ENCODE measurements around the gene GAMT. TPM values are rescaled to one million over a fixed set of nuclear protein-coding genes. Genes with fewer than 3 reads are reported as not detected.
"Not testable (repeated sequence)": the region's sequence is repeated elsewhere in the genome, so short reads cannot be mapped to it uniquely, and the experiment has no call there.

GAMT gene
- total RNA-seq, 1 donor = 23.3 TPM

GRCh38 chr19:1445932-1446712, 44.8 kb upstream of the GAMT start:
- DNase-seq (ENCODE audit: low read depth) = no peak
- TF ChIP-seq, protein P1, sequence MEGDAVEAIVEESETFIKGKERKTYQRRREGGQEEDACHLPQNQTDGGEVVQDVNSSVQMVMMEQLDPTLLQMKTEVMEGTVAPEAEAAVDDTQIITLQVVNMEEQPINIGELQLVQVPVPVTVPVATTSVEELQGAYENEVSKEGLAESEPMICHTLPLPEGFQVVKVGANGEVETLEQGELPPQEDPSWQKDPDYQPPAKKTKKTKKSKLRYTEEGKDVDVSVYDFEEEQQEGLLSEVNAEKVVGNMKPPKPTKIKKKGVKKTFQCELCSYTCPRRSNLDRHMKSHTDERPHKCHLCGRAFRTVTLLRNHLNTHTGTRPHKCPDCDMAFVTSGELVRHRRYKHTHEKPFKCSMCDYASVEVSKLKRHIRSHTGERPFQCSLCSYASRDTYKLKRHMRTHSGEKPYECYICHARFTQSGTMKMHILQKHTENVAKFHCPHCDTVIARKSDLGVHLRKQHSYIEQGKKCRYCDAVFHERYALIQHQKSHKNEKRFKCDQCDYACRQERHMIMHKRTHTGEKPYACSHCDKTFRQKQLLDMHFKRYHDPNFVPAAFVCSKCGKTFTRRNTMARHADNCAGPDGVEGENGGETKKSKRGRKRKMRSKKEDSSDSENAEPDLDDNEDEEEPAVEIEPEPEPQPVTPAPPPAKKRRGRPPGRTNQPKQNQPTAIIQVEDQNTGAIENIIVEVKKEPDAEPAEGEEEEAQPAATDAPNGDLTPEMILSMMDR (IDR thresholded peaks at IDR 0.05; ENCODE audit: insufficient read depth, low read depth, low read length) = no peak
- peak overlapping the region; percentile 56 for H3K4me3 ChIP-seq (ENCODE audit: low read depth, low read length)

GRCh38 chr19:1445185-1445931, 44.0 kb upstream of the GAMT start:
- no peak for DNase-seq (ENCODE audit: low read depth)
- H3K4me3 ChIP-seq (ENCODE audit: low read depth, low read length) = peak overlapping the region; percentile 56
- TF ChIP-seq, protein P1 (IDR thresholded peaks at IDR 0.05; ENCODE audit: insufficient read depth, low read depth, low read length) = peak; percentile 83

DNA sequence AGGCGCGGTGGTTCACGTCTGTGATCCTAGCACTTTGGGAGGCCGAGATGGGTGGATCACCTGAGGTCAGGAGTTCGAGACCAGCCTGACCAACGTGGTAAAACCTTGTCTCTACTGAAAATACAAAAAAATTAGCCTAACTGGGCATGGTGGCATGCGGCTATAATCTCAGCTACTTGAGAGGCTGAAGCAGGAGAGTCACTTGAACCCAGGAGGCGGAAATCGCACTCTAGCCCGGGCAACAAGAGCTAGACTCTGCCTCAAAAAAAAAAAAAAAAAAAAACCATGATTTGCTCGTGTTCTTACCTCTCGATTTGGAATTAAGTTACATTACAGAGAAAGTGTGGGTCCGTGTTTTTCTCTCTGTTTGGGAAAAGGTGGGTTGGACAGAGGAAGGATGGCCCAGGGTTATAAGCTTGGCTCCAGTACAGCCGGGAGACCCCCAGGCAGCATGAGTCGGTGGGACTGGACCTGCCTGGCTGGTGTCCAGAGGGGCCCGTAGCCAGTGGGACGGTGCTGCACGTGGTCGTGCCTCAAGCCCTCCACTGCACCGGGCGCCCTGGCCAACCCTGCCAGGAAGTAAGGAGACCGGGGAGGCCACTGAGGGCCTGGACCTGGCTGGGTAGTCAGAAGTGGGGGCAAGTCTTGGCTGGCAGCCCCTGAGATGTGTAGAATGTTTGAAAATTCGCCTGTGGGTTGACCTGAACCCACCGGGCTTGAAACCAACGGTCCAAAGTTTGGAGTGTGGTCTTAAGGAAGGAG, 40.5 kb upstream of the GAMT start:
- TF ChIP-seq, protein P1 (IDR thresholded peaks at IDR 0.05; ENCODE audit: insufficient read depth, low read depth, low read length) = no peak
- no peak for DNase-seq (ENCODE audit: low read depth)
- H3K4me3 ChIP-seq (ENCODE audit: low read depth, low read length) = no peak overlapping the region

- TF ChIP-seq, protein P1 (IDR thresholded peaks at IDR 0.05; ENCODE audit: insufficient read depth, low read depth, low read length) = no peak
- H3K4me3 ChIP-seq (ENCODE audit: low read depth, low read length) = no peak overlapping the region
- no peak for DNase-seq (ENCODE audit: low read depth)
Observed at GRCh38 chr19:1441022-1441426, 39.7 kb upstream of the GAMT start.

DNA sequence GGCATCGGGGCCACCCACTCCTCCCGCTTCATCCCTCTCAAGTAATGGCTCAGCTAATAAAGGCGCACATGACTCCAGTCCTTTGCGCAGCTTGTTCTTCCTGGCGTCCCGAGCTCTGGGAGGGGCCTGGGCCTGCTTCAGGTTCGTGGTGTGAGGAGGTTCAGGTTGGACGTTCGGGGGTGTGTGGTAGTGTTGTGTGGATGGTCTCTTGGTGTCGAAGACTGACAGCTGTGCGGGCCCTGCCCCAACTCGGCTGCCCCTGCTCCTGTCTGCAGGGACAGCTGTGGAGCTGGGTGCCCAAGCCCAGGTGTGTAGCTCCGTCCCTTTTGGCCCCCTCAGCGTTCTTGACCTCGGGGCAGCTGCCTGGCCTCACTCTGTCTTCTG, 39.1 kb upstream of the GAMT start:
- no peak overlapping the region for H3K4me3 ChIP-seq (ENCODE audit: low read depth, low read length)
- TF ChIP-seq, protein P1 (IDR thresholded peaks at IDR 0.05; ENCODE audit: insufficient read depth, low read depth, low read length) = no peak
- DNase-seq (ENCODE audit: low read depth) = no peak

GRCh38 chr19:1439525-1440417, 38.4 kb upstream of the GAMT start:
- not testable (repeated sequence) for DNase-seq (ENCODE audit: low read depth)
- peak overlapping the region; percentile 91 for H3K4me3 ChIP-seq (ENCODE audit: low read depth, low read length)
